Non-pigmented ciliary epithelial cell (primary cell): ENCODE data around the gene CERS3.
"Not testable (repeated sequence)": the region's sequence is repeated elsewhere in the genome, so short reads cannot be mapped to it uniquely, and the experiment has no call there.

ENCODE experiments used
- DNase-seq: peaks from one replicate; pipeline ENCODE4 v3.0.0-alpha.2; 2010; ENCODE audit warnings: low read depth

The CERS3 gene

DNA sequence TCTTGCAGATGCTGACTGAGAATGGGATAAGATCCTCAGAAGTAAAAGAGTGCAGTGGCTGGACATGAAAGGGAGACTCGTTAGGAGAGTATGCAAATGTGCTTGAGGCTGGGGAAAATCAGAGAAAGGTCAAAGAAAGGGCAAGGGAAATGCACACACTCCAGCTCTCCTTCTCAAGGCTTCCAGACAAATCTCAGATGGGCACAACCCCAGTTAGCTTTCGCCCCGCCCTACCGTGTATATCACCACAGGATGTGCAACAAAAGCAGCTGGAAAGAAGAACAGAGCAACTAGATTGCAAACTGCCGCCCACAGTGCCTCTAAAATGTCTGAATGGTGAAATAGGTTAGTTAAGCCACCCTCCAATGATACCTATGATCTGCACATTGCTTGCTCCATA, 63.9 kb downstream of the CERS3 start:
- DNase-seq, result no peak

DNA sequence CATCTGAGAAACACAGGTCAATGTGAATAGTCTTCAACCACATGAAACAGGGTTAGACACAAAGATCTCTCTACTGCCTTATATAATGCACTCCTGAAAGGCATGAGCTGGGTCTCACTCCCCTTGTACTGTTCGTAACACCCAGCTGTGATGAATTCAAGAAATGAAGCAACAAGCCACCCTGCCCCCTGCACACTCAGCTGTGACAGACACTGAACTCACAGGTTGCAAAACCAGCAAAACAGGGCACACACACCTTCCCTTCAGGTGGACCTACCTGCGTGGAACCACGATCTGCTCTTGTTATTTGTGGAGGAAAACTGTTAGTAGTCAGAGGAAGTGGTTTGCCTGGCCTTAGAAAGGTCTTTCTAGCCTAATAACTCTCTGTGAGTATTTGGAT, 64.5 kb downstream of the CERS3 start:
- DNase-seq, result no peak

DNA sequence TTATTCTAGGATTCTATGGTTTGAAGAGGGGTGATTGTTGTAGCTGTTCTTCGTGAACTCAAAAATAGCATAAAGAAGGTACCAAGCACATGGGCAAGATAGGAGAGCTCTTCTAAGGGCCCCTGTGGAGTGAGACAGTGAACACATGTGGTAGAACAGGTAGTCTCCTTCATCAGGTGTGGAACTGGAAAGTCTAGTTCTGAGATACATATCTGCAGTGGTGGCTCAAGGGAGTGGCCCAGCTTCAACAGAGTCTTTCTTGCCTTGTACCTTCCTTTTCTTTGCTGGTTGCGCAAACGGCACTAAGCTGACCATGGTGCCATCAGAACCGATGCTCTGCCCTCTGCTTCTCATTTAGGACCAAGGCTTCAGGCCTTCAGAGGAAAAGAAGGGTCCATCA, 65.2 kb downstream of the CERS3 start:
- no peak for DNase-seq

DNA sequence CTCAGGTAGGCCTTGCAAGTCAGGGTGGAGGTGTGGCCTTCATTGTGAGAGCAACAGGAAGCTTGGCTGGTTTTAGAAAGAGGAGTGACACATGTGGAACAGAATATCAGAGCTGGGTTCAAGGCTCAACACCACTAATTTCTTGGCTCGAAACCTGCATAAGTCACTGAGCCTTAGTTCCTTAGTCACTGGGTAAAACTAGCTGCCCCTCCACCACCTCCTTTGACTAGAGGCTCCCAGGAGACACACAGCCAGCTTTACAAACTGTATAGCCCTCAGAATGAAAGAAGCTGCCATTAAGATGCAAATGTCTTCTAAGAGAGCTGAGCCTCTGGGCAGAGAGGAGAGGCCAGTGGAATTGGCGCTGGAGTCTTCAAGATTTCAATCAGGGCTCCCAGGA, 67.7 kb downstream of the CERS3 start:
- no peak for DNase-seq

DNA sequence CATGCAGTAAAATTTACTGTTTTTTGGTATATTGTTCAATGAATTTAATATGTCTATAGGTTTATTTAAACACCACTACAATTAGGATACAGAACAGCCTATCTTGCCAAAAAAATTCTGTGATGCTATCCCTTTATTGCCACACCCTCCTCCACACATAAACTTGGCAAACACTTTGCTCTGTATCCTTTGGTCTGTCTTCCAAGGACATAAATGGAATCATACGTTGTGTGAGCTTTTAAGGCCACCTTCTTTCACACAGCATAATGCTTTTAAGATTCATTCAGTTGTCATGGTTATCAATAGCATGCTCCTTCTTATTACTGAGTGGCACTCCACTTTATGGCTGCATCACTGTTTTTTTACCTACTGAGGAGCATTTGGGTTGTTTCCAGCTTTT, 71.5 kb downstream of the CERS3 start:
- no peak for DNase-seq

DNA sequence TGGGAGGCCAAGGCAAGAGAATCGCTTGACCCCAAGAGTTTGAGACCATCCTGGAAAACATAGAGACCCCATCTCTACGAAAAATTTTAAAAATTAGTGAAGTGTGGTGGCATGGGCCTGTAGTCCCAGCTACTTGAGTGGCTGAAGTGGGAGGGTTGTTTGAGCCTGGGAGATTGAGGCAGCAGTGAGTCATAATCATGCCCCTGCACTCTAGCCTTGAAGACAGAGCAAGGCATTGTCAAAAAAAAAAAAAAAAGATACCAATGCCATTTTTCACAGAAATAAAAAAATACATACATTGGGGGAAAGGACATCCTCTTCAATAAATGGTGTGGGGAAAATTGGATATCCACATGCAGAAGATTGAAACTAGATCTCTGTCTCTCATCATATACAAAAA, 74.6 kb downstream of the CERS3 start:
- no peak for DNase-seq

DNA sequence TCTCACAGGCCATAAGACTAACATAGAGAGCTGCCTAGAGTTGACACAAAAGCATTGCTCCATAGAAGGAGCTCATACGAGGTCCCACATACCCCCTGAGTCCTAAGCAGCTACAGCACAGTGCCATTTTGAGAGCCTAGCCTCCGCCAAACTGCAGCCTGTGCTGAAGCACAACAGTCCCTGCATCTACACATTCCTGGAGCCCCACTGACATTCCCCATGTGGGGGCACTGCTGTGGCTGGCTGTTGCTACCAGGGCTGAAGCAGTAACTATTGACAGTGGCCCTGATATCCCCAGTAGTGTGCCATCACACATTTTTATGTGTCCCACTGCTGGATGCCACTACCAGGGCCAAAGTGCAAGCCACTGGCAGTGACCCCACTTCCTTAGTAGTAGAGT, 80.3 kb downstream of the CERS3 start:
- DNase-seq, result no peak

DNA sequence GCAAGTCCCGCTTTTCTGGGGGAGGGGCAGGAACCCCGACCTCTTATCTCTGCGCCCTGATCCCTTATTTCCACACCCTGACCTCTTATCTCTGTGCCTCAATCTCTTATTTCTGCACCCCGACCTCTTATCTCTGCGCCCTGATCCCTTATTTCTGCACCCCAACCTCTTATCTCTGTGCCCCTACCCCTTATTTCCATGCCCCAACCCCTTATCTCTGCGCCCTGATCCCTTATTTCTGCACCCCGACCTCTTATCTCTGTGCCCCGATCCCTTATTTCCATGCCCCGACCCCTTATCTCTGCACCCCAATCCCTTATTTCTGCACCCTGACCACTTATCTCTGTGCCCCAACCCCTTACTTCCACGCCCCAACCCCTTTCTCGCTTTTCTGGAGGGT, 87.7 kb downstream of the CERS3 start:
- DNase-seq, result not testable (repeated sequence)

DNA sequence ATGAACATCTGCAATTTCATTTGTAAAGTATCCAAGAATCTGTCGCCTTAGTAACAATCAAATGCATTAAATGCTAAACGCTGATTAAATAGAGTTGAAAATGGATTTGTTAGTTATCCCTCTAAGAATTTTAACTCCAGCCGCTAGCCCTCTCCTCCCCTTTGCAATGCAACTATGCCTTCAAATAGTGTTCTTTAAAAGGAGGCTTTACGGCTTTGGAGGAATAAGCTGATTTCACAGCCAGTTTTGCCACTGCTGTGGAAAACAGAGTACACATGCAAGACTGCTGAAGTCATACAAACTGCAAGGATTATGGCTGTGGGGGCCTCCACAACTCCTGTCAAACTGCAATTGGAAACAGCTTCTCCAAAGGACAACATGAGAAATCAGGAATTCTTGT, 89.2 kb downstream of the CERS3 start:
- DNase-seq, result no peak

DNA sequence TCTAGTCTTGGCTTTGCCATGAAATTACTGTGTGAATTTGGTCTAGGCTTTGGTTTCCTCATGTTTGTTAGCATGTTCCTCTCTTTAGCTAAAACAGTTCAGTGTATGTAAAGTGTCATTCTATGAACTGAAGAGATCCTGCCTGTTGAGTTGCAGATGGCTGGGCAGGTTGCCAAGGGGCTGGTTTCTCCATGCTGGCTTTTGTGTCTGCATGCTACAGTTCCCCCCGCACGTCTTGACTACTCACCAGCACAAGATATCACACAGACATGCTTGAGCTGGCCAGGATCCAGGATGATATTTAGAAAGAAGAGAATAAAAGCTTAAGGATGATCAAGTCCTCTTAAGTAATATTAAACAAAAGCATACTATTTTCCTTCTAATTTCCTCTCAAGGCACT, 90.2 kb downstream of the CERS3 start:
- no peak for DNase-seq

DNA sequence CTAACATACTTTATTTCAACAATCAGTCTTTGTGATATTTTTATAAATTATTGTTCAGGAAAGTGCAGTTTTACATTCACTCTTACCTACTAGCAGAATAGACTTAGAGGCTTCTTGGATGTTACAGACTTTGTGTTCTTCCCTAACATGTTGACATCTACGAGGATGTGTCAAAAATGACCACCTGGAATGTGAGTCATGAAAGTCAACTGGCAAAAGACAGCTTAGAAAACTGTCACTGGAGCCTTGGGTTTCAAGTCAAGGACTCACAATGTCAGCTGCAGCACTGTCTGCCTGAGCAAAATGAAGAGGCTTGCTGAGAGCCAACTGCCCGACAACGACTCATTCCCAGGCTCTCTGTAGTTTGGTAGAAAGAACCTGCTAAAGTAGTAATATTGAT, 91.5 kb downstream of the CERS3 start:
- no peak for DNase-seq

DNA sequence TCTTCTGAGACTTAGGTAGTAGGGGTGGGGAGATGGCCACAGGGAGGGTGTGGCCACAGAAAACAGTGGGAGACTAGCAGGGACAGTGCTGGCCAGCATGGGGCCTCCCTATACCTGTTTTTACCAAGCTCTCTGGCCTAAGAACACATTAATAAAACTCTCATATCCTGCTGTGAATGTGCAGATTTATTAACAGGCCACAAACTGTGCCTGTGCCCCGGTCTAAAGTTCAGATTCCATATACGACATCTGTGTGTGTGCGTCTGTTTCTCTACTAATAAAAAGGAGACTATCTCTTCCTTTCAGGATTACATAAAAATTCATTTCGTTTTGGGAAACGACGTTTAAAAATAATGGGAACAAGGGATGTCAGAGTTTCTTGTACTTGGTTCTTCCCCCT, 94.2 kb downstream of the CERS3 start:
- no peak for DNase-seq

DNA sequence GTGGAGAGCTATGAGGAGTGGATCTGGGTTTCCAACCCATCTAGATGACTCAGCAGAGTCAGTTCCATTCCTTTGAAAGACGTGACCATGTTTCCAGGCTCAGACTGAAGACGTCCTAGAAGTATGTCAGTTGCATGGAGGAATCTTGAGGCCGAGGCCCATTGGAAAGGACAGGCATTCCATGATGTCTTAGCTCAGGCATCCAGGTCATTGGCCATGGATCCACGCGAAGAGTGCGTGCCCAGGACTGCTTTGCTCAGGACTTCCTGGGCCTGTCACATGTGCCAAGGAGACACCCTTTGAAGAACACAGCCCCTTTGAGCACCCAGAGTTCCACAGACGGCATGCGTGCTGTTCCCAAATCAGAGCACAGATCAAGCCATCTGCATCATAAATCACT, 94.7 kb downstream of the CERS3 start:
- DNase-seq, result no peak

DNA sequence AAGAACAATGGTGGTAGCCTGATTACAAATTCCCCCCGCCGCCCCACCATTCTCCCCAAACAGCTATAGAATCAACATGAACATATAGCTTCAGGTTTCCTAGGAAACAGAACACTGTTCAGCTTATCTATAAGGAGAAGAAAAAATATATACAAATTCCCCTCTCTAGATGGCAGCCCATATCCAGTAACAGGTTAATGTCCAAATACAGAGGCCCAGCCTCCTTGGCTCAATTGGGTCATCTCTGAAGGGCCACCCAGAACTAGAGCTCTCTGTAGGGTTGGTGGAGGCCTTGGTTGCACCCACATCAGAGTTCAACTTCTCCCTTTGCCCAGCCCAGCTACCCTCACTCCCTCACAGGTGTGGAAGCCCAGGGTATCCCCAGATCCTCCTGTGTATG, 95.4 kb downstream of the CERS3 start:
- DNase-seq, result no peak

DNA sequence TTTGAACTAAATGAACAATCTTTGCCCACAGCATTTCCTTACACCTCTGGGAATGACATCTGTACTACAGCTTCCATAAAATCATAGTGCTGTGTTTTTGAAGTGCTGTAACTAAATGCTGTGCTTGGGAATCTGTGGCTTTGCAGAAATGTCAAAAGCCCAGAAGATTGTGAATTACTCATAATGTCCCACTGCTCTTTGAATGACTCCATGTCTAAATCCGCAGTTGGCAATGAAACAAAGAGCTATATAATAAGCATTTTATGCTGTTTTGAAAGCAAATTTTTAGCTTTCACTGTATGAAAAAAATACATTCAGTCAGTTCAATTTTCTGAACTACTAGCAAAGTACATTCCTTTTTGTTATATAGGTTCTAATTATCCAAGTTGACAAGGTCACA, 98.3 kb downstream of the CERS3 start:
- DNase-seq, result no peak

DNA sequence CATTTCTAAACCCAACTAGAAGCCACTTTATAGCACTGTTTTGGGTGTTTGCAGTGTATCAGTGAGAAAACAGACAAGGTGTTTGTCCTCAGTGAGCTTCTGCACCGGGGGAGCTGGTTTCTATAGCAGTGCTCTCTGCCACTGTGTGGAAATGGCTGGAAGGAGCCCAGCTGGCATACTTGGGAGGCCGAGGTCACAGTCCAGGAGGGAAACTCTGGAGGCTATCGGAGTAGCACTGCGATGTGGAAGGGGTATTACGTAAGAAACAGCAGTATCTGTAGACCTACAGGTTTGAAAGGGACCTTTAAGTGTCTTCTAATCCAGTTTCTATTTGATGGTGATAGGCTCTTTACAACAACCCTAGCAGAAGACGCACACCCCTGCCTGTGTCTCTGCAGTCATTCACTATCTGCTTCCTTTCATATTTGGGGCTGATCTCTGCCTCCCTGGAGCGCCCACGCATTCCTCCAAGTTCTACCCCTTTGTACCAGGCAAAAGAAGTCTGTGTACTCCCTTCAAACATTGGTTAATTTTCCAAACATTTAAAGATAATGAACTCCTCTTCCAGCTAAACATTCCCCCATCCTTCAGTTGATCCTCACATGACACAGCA, 99.5 kb downstream of the CERS3 start:
- no peak for DNase-seq

DNA sequence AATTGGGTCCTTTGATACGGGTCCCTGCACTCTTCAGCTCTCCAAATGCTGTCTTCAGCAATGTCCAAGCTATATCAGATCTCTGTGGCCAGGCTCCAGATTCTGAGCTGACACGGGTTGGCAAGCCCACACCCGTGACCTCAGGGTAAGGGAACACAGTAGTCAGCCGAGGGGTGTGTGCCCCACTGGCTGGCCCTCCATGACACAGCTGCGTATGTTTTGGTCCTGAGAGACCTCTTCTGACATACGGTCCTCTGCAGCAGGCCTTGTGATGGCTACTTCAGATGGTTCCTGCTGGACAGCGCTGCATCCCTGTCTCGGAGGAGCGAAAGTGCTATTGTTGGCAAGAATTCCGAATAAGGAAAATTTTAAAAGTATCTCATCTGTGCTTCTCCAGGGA, 101.8 kb downstream of the CERS3 start:
- DNase-seq, result no peak

DNA sequence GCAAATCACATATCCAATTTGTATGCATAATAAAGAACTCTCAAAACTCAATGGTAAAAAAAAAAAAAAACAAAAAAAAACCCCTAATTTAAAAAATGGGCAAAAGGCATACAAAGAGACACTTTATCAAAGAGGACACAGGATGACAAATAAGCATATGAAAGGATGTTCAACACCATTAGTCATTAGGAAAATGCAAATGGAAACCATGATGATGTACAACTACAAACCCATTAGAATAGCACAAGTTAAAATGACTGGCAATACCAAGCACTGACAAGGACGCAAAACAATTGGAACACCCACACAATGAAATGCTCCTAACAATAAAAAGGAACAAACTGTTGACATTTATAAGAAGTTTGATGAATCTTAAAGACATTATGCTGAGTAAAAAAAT, 123.6 kb downstream of the CERS3 start:
- no peak for DNase-seq

DNA sequence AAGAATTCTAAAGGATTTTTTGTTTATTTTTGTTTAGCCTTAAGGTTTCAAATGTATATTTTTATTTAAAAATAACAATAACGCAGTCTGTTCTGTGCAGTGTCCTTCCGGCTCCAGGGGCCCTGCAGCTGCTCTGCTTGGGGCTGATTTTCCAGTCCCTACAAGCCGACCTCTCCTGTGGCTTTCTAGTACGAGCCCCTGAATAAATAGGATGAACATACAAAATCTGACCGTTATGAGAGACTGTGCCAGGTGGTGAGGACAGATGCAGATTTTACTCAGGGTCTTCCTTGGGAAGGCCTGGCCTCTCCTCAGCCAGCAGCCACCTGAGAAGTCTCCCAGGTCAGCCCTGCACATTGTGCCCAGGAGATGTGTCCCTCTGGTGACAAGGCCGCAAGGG, 127.8 kb downstream of the CERS3 start:
- no peak for DNase-seq

DNA sequence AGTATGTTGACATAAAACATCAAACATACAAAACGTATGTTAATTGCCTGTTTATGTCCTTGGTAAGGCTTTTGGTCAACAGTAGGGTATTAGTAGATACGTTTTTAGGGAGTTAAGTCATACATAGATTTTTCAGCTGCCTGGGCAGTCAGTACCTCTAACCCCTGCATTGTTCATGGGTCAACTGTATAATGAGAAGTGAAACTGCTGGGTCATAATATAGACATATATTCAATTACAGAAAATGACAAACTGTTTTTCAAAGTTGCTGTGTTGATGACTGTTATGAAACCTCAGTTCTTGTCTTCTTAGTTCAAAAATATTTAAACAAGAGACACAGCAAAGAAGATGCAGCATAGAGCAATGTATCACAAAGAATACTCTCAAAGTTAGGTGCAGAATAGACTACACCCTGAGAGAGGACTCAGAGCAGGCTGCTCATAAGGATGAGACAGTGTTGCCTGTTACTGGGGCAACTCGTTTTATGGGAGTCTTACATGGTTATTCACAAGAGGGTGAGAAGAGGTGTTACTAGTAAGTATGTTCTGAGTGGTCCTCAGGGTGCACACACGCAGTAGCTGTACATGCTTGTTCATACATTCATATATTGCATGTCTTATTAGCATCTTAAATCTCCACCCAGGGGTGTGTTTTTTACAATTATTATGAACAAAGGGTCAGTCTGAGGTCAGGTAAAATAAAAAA, 133.9 kb downstream of the CERS3 start:
- no peak for DNase-seq

DNA sequence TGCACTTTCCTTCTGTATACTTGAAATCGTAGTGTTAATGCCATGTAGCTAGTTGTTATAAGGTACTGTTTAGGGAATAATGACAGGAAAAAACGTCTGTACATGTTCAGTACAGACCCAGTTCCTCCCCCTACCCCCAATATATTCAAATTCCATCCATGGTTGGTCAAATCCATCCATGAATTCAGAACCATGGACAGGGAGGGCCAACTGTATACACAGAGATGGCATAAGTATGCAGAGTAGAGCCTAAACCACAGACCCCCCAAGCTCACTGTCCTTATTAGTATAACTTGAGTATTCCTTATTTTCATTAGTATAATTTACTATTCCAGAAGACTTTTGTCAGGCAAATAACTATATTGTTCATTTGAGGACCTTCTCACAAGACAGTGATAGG, 135.7 kb downstream of the CERS3 start:
- DNase-seq, result no peak

DNA sequence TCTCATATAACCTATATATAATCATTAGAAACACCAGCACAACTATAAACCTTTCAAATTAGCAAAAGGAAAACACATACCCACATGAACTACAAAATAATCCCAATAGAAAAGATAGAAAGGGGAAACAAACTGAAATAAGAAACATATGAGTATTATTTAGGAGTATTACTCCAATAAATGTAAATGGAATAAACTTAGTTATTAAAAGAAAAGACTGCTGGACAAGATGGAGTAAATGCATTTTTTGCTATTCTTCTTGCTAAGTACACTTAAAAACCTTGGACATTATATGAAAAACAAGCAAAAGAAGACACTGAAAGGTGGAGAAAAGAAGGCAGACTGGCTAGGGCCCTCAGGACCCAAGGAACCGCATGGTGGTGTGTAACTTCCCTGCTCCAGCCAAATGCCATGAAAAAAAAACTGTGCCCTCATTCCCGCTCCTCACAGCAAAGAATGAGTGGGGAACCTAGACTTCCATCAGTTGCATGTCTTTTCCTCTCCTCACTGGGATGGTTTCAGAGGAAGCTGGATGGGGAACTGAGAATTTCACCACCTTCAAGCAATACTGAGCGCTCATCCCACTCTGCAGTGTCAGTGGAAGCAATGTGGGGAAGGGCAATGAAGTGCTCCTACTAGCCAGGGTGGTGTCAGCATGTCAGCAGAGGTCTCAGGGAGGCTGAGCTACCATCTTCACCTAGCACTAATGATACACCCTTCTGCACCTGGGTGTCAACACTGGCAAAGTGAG, 143.3 kb downstream of the CERS3 start:
- DNase-seq, result no peak

DNA sequence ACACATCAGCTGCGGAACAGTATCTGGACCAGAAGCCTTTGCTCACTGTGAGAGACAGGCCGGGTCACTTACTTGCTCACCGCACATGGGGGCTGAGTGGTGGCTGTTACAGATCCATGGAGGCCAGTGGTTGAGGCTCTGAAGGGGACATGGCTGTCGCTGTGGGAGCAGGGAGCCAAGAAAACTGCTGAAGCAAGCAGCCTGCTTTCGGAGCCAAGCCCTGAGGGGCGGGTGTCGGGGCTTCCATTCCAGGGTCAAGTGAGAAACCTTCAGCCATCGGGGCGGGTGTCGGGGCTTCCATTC, 144.7 kb downstream of the CERS3 start:
- no peak for DNase-seq
